ENCODE measurements around the gene TMEM259. TPM values are rescaled to one million over a fixed set of nuclear protein-coding genes. Genes with fewer than 3 reads are reported as not detected.
A peak's percentile ranks its signal among the peaks of the same experiment; 100 is the strongest.

The TMEM259 gene
- total and polyA plus RNA-seq, 2 of the 13 experiments (the other 11 are each of a cell fraction or from before 2014, with no cell fraction given) = 64.7 to 164 TPM

- TF ChIP-seq ZNF205 (CRISPR knock-in tag; IDR thresholded peaks at IDR 0.05) (peak; percentile 30; the same call in 1 of the 2 replicates), NR2F2 (IDR thresholded peaks at IDR 0.05; ENCODE audit: borderline replicate concordance, low read depth) (0 out of 2 replicates have a peak, but pooled peaks have one; percentile 7), CHD4 (IDR thresholded peaks at IDR 0.05; ENCODE audit: borderline replicate concordance, low read length) (no peak), ZFP90 (CRISPR knock-in tag; IDR thresholded peaks at IDR 0.05; ENCODE audit: borderline replicate concordance) (no peak), HMGA1 (CRISPR knock-in tag; conservative IDR thresholded peaks at IDR 0.05) (no peak), ZSCAN20 (CRISPR knock-in tag; IDR thresholded peaks at IDR 0.05; ENCODE audit: borderline replicate concordance) (no peak), ATF6 (CRISPR knock-in tag; conservative IDR thresholded peaks at IDR 0.05) (no peak), JUND (CRISPR knock-in tag; IDR thresholded peaks at IDR 0.05) (peak; percentile 60; the same call in 1 of the 2 replicates), ZNF503 (CRISPR knock-in tag; IDR thresholded peaks at IDR 0.05) (no peak), SRSF1 (optimal IDR thresholded peaks at IDR 0.05; ENCODE audit: low read depth, low read length) (peak; percentile 30), ZNF709 (CRISPR knock-in tag; IDR thresholded peaks at IDR 0.05) (0 out of 2 replicates have a peak, but pooled peaks have one; percentile 57), ZNF44 (CRISPR knock-in tag; IDR thresholded peaks at IDR 0.05) (0 out of 2 replicates have a peak, but pooled peaks have one; percentile 35), ZNF441 (CRISPR knock-in tag; IDR thresholded peaks at IDR 0.05; ENCODE audit: borderline replicate concordance) (peak; percentile 42; the same call in 1 of the 2 replicates), ZC3H4 (CRISPR knock-in tag; IDR thresholded peaks at IDR 0.05; ENCODE audit: borderline replicate concordance) (no peak), ZNF83 (CRISPR knock-in tag; IDR thresholded peaks at IDR 0.05; ENCODE audit: borderline replicate concordance) (no peak), ZNF343 (CRISPR knock-in tag; IDR thresholded peaks at IDR 0.05) (0 out of 2 replicates have a peak, but pooled peaks have one; percentile 18), SRSF4 (IDR thresholded peaks at IDR 0.05; ENCODE audit: low read depth, low read length, poor library complexity, severe bottlenecking) (no peak), ZKSCAN5 (CRISPR knock-in tag; IDR thresholded peaks at IDR 0.05) (no peak), ATF7 (IDR thresholded peaks at IDR 0.05) (no peak), ATF7 (CRISPR knock-in tag; IDR thresholded peaks at IDR 0.05) (peak; percentile 64; the same call in 1 of the 2 replicates), SSRP1 (CRISPR knock-in tag; IDR thresholded peaks at IDR 0.05) (no peak), JUN (CRISPR knock-in tag; IDR thresholded peaks at IDR 0.05) (peak; percentile 61; the same call in 1 of the 2 replicates)
- TF ChIP-seq, protein P1, sequence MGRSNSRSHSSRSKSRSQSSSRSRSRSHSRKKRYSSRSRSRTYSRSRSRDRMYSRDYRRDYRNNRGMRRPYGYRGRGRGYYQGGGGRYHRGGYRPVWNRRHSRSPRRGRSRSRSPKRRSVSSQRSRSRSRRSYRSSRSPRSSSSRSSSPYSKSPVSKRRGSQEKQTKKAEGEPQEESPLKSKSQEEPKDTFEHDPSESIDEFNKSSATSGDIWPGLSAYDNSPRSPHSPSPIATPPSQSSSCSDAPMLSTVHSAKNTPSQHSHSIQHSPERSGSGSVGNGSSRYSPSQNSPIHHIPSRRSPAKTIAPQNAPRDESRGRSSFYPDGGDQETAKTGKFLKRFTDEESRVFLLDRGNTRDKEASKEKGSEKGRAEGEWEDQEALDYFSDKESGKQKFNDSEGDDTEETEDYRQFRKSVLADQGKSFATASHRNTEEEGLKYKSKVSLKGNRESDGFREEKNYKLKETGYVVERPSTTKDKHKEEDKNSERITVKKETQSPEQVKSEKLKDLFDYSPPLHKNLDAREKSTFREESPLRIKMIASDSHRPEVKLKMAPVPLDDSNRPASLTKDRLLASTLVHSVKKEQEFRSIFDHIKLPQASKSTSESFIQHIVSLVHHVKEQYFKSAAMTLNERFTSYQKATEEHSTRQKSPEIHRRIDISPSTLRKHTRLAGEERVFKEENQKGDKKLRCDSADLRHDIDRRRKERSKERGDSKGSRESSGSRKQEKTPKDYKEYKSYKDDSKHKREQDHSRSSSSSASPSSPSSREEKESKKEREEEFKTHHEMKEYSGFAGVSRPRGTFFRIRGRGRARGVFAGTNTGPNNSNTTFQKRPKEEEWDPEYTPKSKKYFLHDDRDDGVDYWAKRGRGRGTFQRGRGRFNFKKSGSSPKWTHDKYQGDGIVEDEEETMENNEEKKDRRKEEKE (IDR thresholded peaks at IDR 0.05) = no peak
These were observed 44.7 kb upstream of the TMEM259 start (continued) for GRCh38 chr19:1065606-1066109.

Measured in HepG2 (cell line).